ENCODE results near the gene MNT.
"Not testable (repeated sequence)": the region's sequence is repeated elsewhere in the genome, so short reads cannot be mapped to it uniquely, and the experiment has no call there.

DNA sequence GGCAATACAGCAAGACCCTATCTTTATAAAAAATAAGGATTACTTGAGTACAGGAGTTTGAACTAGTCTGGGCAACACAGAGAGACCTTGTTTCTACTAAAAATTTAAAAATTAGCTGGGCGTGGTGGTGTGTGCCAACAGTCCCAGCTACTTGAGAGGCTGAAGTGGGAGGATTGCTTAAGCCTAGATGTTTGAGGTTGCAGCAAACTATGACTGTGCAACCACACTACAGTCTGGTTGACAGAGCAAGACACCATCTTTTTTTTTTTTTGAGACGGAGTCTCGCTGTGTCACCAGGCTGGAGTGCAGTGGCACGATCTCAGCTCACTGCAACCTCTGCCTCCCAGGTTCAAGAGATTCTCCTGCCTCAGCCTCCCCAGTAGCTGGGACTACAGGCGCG is 39.1 kb upstream of the MNT start:
- not testable (repeated sequence) for TF ChIP-seq EZH2 (IDR thresholded peaks at IDR 0.05; ENCODE audit: low read depth, unreplicated experiment); EZH2phosphoT487 (IDR thresholded peaks at IDR 0.05; ENCODE audit: unreplicated experiment); POLR2AphosphoS5 (IDR thresholded peaks at IDR 0.05; ENCODE audit: low read depth); JUNB (IDR thresholded peaks at IDR 0.05; ENCODE audit: unreplicated experiment); NANOG (IDR thresholded peaks at IDR 0.05; ENCODE audit: borderline replicate concordance); ZNF114 (CRISPR knock-in tag; IDR thresholded peaks at IDR 0.05); CREB1 (CRISPR knock-in tag; IDR thresholded peaks at IDR 0.05; ENCODE audit: low read depth); REST (IDR thresholded peaks at IDR 0.05; ENCODE audit: unreplicated experiment); ZNF331 (CRISPR knock-in tag; IDR thresholded peaks at IDR 0.05; ENCODE audit: low read depth)
- TF ChIP-seq, protein P1, sequence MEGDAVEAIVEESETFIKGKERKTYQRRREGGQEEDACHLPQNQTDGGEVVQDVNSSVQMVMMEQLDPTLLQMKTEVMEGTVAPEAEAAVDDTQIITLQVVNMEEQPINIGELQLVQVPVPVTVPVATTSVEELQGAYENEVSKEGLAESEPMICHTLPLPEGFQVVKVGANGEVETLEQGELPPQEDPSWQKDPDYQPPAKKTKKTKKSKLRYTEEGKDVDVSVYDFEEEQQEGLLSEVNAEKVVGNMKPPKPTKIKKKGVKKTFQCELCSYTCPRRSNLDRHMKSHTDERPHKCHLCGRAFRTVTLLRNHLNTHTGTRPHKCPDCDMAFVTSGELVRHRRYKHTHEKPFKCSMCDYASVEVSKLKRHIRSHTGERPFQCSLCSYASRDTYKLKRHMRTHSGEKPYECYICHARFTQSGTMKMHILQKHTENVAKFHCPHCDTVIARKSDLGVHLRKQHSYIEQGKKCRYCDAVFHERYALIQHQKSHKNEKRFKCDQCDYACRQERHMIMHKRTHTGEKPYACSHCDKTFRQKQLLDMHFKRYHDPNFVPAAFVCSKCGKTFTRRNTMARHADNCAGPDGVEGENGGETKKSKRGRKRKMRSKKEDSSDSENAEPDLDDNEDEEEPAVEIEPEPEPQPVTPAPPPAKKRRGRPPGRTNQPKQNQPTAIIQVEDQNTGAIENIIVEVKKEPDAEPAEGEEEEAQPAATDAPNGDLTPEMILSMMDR (conservative IDR thresholded peaks at IDR 0.05; ENCODE audit: low read depth in 2 of 2) = not testable (repeated sequence)
- TF ChIP-seq, protein P2, sequence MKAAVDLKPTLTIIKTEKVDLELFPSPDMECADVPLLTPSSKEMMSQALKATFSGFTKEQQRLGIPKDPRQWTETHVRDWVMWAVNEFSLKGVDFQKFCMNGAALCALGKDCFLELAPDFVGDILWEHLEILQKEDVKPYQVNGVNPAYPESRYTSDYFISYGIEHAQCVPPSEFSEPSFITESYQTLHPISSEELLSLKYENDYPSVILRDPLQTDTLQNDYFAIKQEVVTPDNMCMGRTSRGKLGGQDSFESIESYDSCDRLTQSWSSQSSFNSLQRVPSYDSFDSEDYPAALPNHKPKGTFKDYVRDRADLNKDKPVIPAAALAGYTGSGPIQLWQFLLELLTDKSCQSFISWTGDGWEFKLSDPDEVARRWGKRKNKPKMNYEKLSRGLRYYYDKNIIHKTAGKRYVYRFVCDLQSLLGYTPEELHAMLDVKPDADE (IDR thresholded peaks at IDR 0.05) = not testable (repeated sequence)
- TF ChIP-seq, protein P3, sequence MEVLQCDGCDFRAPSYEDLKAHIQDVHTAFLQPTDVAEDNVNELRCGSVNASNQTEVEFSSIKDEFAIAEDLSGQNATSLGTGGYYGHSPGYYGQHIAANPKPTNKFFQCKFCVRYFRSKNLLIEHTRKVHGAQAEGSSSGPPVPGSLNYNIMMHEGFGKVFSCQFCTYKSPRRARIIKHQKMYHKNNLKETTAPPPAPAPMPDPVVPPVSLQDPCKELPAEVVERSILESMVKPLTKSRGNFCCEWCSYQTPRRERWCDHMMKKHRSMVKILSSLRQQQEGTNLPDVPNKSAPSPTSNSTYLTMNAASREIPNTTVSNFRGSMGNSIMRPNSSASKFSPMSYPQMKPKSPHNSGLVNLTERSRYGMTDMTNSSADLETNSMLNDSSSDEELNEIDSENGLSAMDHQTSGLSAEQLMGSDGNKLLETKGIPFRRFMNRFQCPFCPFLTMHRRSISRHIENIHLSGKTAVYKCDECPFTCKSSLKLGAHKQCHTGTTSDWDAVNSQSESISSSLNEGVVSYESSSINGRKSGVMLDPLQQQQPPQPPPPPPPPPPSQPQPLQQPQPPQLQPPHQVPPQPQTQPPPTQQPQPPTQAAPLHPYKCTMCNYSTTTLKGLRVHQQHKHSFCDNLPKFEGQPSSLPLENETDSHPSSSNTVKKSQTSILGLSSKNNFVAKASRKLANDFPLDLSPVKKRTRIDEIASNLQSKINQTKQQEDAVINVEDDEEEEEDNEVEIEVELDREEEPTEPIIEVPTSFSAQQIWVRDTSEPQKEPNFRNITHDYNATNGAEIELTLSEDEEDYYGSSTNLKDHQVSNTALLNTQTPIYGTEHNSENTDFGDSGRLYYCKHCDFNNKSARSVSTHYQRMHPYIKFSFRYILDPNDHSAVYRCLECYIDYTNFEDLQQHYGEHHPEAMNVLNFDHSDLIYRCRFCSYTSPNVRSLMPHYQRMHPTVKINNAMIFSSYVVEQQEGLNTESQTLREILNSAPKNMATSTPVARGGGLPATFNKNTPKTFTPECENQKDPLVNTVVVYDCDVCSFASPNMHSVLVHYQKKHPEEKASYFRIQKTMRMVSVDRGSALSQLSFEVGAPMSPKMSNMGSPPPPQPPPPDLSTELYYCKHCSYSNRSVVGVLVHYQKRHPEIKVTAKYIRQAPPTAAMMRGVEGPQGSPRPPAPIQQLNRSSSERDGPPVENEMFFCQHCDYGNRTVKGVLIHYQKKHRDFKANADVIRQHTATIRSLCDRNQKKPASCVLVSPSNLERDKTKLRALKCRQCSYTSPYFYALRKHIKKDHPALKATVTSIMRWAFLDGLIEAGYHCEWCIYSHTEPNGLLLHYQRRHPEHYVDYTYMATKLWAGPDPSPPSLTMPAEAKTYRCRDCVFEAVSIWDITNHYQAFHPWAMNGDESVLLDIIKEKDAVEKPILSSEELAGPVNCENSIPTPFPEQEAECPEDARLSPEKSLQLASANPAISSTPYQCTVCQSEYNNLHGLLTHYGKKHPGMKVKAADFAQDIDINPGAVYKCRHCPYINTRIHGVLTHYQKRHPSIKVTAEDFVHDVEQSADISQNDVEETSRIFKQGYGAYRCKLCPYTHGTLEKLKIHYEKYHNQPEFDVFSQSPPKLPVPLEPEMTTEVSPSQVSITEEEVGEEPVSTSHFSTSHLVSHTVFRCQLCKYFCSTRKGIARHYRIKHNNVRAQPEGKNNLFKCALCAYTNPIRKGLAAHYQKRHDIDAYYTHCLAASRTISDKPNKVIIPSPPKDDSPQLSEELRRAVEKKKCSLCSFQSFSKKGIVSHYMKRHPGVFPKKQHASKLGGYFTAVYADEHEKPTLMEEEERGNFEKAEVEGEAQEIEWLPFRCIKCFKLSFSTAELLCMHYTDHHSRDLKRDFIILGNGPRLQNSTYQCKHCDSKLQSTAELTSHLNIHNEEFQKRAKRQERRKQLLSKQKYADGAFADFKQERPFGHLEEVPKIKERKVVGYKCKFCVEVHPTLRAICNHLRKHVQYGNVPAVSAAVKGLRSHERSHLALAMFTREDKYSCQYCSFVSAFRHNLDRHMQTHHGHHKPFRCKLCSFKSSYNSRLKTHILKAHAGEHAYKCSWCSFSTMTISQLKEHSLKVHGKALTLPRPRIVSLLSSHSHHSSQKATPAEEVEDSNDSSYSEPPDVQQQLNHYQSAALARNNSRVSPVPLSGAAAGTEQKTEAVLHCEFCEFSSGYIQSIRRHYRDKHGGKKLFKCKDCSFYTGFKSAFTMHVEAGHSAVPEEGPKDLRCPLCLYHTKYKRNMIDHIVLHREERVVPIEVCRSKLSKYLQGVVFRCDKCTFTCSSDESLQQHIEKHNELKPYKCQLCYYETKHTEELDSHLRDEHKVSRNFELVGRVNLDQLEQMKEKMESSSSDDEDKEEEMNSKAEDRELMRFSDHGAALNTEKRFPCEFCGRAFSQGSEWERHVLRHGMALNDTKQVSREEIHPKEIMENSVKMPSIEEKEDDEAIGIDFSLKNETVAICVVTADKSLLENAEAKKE (CRISPR knock-in tag; IDR thresholded peaks at IDR 0.05) = not testable (repeated sequence)
